ENCODE measurements around the gene GLT1D1. TPM values are rescaled to one million over a fixed set of nuclear protein-coding genes. Genes with fewer than 3 reads are reported as not detected.

The GLT1D1 gene
- total RNA-seq, 1 donor from 2014 or later, result 2.2 TPM

DNA sequence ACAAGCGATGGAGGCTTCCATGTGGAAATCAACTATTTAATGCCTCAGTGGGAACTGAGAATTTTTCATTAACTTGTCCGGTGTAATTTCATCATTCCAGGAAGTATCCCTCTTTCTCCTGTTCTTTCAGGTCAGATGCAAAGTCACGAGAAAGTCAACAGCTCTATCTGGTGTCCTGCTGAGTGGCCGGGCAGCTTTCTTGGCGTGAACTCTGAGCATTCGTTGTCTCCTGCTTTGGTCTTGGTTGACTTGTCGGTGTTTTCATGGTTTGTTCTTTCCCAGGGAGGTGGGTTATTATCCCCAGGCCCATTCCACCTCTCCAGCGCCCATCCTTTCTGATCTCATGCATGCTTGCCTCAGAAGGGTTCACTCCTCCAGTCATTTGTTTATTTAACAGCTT lies 149.1 kb downstream of the GLT1D1 start:
- no peak for DNase-seq

GRCh38 chr12:129005416-129005815 lies 152.1 kb downstream of the GLT1D1 start:
- DNase-seq, result no peak

GRCh38 chr12:129005829-129006228 lies 152.6 kb downstream of the GLT1D1 start:
- no peak for DNase-seq

- no peak for DNase-seq
Measured at GRCh38 chr12:129009833-129010622, 156.8 kb downstream of the GLT1D1 start.

DNA sequence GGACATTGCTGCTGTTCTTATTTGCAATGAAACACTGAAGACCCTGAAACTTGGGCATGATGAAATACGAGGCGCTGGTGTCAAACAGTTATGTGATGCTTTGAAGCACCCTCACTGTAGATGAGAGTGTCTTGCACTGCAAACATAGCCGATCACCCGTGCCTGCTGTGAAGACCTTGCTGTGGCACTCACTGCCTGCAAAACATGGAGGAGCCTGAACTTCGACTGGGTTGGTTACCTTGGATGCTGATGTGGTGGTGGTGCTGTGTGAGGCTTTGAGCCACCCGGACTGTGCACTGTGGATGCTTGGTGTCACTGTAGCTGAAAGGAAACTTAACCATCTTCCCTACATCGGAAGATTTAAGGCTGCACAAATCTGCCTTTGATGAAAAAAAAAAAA lies 162.9 kb downstream of the GLT1D1 start:
- no peak for DNase-seq

- DNase-seq, result no peak
Measured at GRCh38 chr12:129025055-129025454, 171.8 kb downstream of the GLT1D1 start.

DNA sequence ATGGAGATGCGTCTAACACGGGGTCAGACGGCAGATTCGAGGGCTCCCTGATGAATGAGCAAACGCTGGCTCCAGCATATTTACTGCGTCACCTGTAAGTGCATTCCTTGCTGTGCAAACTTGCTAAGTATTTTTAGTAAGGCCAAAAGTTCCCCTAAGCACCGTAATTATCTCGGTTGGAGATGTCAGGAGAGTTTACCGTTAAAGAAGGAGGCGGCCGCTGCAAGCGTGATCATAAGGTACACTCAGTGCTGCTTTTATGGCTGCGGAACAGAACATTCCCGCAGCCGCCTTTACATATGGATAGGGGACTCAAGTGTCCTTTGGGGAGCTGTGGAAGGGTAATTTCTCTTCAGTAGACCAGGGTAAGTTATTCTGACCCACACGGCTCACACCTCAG lies 175.6 kb downstream of the GLT1D1 start:
- DNase-seq, result no peak

Other genes starting within 250 kb of the GLT1D1 start
- 28.3 TPM for gene SLC15A4, start 29.5 kb upstream of the GLT1D1 start, total RNA-seq